DMS114 treated with DMSO at 0.1 percent for 48 hours (cell line): ENCODE data around the gene TMPRSS13.

Experiments
- DNase-seq: peaks from one replicate; lab custom pipeline; 2025; ENCODE audit not compliant: unreplicated experiment; lab: John Stamatoyannopoulos, UW

TMPRSS13 gene

DNA sequence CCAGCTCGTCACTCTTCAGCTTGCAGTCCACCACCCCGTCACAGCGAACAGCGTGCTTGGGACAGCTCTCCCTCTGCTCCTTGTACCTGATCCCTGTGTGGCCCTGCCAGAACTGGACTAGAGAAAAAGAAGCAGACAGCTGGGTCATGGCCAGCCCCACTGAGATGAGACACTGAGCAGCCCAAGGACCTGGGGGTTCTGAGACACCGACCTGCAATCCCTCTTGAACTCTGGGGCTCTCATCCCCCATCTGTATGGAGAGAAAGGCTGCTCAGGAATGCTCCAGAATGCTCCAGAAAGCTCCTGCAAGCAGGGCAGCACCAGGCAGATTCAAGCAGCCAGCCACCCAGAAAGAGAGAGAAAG, 14.8 kb downstream of the TMPRSS13 start:
- DNase-seq: no peak

DNA sequence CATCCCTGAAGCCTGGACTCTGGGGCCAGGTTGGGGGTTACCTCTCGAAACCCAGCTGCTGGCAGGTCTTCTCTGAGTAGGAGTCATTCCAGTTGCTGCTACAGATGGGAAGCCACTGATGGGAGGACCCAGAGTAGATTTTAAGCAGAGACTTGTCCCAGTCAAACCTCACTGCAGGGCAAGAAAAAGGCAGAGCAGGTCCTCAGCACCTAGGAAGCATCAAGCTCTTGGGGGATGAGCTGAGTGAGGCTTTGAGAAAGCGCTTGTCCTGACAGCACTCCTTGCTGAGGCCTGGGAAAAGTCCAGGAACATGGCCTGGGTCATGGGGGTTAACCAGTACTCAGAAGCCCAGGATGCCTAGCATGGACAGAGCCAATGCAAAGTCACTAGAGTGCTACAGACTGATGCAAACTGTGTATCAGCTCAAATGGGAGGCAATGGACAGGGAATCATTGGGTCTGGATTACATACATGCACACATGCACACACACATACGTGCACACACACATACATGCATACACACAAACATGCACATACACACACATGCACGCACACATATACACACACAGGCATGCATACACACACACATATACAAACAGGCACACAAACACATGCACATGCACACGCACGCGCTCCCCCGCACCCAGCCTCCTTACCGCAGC, 15.3 kb downstream of the TMPRSS13 start:
- DNase-seq: no peak

DNA sequence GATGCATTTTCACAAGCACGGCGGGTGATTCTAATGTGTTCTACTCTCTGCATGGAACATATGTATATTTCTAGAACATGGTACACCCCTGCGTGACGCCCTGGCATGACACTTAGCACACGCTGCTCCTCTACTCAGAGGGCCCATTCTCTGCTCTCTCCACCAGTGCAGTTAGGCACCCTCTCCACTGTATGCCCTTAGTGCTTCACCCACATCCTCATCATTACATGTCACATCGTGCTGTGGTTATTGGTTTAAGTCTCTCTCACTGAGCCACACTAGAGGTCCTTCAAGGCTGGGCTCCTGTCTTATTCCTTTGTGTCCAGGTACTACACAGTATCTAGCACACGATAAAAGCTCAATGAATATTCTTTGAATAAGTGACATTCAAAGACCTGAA, 16.7 kb downstream of the TMPRSS13 start:
- no peak for DNase-seq

DNA sequence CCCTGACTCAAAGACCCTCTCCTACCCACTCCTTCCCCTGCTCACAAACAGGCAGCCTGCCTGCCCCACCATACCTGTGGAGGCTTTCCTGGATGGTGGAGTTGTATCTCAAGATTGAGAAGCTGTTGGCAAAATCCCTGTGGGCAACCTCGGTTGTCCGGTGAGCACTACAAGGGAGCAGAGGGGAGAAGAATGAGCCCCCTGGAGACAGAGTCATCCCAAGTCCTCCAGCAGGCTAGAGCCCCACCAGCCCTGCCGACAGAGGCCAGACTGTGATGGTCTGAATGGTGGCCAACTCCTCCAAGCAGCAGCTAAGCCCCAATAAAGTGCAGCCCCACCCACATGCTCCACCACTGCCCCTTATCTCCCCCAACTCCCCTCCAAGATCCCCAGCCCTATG, 17.5 kb downstream of the TMPRSS13 start:
- DNase-seq: no peak

DNA sequence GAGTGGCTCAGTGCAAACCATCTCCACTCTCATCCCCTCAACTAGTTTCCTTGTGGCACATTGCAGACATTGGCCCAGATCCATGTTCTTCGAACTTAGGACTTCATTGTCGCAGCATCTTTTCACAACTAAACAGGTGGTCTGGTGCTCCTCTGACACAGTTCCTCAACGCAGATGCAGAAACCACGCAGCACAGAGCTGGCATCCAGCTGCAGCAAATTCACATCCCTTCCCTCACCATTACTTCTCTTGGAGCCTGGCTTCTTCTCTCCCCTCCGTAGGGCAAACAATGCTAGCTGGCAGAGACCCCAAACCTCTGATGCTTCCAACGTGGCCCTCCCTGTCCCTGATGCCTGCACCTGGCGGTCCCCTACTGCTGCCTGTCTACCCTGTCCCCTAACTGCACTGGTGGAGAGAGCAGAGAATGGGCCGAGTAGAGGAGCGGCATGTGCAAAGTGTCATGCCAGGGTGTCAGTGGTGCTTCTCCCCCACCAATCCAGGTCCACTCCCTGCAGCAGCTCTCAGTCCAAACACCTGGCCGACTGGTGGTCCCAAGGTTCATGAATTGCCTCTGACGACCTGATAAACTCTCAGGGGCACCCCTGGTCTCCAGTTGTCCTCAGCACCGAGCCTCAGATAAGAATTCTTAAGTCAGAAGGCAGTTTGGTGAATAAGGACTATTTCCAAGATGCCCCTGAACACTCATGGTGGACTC, 18.1 kb downstream of the TMPRSS13 start:
- no peak for DNase-seq

DNA sequence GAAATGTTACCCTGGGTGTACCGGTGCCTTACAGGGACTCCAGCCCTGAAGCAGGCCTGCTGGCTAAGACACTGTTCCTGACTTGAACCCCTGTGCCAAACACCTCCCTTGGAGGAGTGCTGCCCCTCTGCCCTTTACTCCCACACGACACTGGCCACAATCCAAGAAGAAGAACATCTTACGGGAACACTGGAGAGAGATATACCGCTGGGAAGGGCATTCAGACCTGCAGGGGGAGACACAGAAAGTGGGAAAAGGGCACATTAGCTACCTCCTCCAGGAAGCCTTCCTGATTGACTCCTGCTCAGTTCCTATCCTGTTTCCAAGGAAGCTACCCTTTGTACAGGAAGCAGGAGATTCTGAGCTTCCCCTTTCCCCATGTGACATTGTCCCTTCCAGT, 18.7 kb downstream of the TMPRSS13 start:
- DNase-seq: no peak

DNA sequence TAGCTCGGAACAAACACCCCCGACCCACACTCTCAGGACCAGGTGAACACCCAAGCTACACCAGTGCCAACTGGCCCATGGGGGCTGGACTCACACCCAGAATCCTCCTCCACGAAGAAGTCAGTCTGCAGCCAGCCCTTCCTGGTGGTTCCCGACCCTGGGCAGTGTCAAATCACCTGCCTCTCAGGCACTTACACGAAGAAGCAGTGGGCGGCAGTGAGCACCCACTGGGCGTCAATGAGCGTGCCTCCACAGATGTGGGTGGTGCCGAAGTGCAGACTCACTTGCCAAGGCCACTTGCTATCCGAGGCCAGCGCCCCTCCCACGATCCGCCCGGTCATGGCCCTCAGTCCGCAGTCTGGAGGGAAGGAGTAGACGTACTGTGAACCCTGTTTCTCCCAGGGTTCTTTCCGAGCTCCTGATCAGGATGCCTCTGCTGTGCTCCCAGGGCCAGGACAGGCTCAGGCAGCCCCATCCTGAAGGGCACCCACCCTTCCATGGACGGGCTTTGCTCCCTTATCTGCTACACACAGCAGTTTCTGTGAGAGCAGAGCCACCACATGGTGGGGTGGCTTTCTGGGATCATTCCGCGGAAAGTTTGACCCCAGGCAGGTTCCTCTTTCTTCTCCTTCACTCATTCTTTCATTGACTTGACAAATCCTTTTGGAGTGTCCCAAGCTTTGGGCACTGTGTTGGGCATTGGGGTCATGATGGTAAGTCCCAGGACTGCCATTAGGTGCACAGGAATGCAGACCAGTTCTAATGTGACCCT, 19.4 kb downstream of the TMPRSS13 start:
- no peak for DNase-seq

DNA sequence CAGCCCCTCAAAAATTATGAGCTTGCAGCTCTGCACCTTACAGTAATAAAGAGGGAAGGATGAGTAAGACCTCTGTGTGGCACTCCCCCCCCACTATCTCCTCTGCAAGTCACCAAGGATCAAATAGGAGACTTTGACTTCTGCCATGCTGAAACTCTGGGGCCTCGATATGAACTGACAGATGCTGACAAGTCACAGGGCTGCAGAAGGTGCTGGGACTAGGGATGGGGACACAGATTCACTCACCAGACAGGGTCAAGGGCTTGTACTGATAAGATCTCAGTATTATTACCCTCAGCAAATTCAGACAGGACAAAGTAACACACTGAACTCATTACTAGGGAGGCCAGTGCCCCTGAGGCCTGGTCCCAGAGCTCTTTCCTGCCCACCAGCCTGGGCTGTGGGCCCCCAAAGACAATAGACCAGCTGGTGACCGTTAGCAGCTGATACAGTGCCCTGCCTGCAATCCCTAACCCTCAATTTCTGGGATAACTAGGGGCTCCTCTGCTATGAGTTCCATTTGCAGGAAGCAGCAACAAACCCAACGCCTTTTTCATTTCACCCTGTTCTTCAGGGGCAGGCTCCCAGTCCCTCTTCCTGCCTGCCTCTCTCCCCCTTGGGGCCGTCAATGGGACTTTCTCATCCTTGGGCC, 20.1 kb downstream of the TMPRSS13 start:
- no peak for DNase-seq

DNA sequence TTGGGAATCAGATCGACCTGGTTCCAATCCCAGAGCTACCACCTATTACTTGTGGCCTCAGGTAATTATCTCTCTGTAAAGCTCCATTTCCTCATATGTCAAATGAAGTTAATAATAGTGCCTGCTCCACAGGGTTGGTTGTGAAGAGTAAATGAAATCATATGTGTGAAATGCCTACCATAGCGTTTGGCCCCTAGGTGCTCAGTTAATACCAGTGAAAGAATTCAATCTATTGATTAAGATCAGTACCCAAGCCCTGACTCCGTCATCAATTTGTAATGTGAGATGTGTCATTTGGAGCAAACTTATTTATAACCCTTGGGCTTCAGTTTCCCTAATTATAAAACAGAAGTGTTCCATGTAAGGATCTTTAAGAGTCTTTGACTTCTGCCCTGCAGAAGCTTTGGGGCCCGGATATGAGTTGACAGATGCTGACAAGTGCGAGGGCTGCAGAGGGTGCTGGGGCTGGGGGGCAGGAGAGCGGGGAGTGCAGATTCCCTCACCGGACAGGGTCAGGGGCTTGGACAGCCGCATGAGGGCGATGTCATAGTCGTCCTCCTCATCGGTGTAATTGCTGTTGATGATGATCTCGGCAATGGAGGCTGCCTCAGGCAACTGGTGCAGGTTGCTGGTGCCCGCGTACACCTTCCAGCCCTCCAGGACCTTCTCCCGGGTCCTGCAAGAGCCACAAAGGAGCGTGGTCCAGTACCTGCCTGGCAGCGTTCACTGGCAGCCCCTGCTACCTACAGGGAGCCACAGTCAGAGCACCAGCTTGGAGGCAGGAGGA, 20.9 kb downstream of the TMPRSS13 start:
- no peak for DNase-seq

DNA sequence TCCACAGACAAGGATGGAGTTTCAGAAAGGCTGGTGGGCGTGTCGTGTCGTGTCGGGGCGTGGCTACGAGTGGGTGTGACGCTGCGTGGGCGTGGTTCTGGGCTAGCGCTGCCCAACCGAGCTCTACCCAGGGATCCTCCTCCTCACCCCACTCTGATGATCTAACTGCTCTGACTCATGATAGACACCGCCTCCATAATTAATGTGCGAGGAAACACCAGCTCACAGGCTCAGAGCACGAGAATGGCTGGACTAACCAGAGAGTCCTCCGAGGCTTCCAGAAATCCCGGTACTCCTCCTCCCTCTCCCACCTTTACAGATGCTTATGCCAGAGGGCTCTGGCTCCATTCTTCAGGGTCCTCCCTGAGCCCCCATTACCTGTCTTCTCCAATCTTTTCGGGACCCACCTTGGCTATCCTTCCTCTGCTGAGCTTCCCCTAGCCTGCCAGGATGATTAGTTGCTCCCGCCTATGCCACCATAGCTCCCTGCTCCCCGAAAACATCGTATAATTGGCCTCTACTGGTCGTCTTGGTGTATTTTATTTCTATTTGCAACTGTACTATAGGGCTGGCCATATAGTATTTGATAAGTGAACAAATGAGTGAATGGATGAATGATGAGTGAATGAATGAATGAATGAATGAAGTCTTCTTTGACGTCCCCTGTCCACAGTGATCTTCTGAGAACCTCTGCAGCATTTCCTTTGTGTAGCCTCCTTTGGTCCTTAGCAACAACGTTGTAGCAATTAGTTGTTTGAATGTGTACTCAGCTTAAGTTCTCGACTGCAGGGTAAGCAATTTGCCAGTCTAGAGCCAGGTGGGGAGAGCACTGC, 21.7 kb downstream of the TMPRSS13 start:
- DNase-seq: no peak

DNA sequence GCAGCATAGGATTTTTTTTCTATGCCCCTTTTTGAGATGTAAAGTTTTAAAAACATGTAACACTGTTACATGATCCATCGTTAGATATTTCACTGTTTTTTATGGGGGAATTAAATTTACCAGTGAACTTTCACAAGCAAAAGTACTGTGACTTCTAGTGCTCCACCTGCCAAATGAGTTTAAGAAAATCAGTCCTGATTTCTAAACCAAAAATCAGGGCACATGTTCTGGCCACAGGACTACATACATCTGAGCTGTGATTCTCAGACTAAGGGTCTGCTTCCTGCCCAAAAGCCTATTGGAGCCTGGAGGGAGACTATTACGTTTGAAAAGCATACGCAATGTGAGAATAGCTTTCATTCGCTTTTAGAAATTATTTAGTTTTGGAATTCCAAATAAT, 22.5 kb downstream of the TMPRSS13 start:
- no peak for DNase-seq

DNA sequence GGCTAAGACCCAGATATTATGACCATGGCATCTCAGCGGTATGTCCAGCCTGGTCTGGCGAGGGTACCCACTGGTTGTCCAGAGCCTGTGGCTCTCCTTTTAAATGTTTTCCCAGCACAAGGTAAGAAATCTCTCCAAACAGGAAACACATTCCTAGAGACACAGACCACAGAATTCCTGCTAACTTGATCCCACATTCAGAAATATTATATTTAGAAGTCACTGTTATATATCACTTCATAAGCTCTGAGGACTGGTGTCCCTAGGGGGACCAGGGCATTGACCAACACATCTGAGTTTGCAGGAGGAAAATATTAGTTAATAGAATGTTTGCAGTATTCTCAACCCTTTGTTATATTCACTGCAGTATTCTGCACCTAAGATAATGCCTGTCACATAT, 23.1 kb downstream of the TMPRSS13 start:
- DNase-seq: no peak

DNA sequence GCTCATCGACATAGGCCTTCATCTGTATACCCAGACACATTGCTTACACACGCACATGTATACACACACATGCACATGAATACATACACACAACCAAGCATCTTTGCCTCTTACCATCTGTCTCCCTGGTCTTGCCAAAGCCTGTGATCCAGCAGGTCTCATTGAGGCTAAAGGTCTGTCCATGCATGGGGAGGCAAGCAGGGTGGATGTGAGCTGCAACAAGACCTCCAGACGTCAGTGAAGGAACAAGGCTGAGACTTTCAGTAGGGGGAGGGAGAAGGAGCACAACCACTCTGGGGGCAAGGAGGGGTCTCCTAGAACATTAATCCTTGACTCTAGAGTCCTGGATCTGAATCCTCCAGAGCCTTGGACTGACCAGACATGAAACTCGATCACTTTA, 23.7 kb downstream of the TMPRSS13 start:
- DNase-seq: no peak

DNA sequence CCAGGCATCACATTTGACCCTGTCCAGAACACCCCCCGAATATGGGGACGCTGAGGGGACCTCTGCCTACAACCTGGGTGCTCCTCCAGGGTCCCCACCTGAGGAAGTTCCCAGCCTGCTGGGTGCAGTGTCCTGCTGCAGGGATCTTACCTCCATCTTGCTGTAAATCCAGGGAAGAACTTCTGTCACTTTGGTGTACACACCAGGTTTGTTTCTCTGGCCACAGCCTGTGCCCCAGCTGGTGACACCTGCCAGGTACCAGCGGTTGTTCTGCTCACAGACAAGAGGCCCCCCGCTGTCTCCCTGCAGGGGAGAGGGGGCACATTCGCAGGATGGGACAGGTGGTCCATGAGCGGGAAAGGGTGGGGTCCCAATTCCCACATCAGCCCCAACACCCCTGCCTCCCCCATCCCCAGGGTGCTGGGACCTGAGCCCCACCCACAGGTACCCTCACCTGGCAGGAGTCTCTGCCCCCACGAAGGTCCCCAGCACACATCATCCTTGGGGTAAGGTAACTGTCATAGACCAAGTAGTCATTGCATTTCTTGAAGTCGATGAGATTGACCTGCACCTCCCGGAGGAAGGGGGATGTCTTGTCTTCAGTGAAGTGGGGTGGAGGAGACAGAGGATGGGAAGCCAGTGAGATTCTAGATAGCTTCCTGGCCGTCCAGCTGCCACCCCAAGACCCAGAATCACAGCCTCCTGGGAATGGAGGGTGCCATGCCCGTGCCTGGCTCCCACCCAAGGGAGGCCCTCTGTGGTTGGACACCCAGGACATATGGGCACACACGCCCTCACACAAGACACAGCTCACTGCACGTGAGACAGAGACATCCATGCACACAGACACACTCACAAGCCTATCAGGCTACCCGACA, 25.5 kb downstream of the TMPRSS13 start:
- DNase-seq: no peak

DNA sequence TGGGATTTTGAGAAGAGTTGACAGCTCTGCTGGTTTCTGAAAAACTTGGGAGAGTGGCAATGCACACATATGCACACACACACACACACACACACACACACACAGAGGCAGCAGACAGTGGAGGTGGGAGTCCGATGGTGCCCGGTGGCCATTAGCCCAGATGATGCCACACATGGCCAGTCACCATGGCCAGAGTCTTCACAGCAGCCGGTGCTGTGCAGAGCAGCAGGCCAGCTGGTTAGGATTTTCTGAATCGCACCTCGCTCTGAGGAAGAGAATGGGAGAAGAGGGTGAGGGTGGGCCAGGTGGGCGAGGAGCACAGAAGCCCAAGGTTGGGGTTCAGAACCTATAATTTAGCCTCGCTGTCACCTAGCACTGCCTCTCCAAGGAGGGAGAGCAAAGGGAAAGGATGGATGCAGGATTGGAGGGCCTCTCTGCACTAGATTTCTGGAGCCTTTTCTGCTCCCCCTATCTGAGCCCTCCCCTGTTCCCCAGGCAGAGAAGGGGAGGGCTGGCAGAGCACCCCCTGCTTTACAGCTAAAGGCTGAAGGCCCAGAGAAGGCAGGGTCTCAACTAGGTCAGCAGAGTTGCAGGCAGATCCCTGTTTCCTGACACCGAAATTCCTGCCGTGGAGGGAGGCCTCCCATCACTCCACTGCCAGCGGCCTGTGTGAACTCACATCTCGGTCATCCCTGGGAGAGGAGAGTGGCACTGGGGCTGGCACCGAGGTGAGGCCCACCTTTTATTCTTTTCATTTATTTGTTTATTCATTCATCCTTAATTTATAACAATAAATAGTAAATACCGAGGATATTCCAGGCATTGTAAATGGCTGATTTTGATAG, 27.0 kb downstream of the TMPRSS13 start:
- DNase-seq: no peak

DNA sequence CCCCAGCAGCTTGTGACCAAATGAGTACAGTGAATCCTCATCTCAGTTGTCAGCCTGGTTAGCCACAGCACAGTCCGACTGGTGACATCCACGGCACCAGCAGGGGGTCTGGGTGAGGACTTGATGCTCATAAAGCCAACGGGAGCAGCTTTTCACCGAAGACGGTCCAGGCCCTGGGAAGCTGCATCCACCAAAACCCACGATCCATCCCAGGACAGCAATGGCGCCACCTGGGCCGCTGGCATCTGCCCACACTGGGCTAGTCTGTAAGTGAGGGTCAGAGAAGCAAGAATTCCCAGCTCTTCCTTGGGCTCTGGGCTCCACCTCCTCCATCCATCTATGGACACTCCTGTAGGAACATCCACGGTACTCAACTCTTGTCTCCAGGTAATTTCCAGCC, 27.6 kb downstream of the TMPRSS13 start:
- no peak for DNase-seq

DNA sequence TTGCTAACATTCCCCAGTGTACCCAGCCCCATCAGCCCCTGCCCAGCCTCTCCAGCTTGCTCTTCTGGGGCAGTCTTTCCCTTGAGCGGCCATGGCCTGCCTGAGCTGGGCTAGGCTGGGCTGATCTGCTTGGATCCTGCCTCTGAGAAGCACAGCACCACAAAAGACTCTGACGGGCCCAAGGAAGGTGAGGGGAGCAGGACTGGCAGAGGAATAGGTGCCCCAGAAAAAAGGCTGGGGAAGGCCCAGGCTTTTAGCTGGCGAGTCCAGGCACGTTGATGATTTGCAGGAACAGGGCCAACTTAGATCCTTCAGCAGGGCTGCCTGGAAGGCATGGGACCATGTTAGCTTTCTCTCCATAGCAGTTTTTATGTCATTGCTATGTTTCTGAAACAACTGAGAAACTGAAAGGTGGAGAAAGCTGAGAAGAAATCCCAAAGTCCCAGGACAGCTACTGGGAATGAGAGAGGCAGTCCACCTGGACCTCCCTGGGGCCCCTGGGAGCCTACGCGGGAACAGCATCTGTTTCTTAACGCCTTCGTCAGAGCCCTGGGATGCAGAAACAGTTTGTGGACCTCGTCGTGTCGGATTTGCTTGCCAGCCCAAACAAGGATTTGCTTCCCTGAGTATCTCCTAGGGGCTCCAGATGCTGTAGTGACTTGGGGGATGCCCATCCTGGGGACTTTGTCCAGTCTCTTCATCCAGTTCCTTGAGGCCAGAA, 28.3 kb downstream of the TMPRSS13 start:
- DNase-seq: no peak
